ENCODE measurements around the gene HIP1. TPM values are rescaled to one million over a fixed set of nuclear protein-coding genes. Genes with fewer than 3 reads are reported as not detected.
"Not testable (repeated sequence)": the region's sequence is repeated elsewhere in the genome, so short reads cannot be mapped to it uniquely, and the experiment has no call there.

Gene HIP1
- total RNA-seq, 2 donors from 2014 or later, result 2.6 to 6.9 TPM

GRCh38 chr7:75591467-75592255 is 147.1 kb downstream of the HIP1 start:
- peaks cover 5% of the 10 kb centered on the region for H3K36me3 Mint-ChIP-seq (ENCODE audit: low read depth)
- DNase-seq (no peak), ATAC-seq (no peak)
- no peak overlapping the region for H3K27ac Mint-ChIP-seq
- H3K27me3 Mint-ChIP-seq, result peaks cover 8% of the 10 kb centered on the region
- H3K4me3 Mint-ChIP-seq, result no peak overlapping the region
- no peaks in the 10 kb centered on the region for H3K9me3 ChIP-seq (ENCODE audit: control insufficient read depth, low read length, poor library complexity, severe bottlenecking)
- peaks cover 7% of the 10 kb centered on the region for H3K4me1 Mint-ChIP-seq

- Mint-ChIP-seq H3K36me3 (ENCODE audit: low read depth) (peaks cover 5% of the 10 kb centered on the region), H3K27ac (no peak overlapping the region), H3K4me1 (peaks cover 7% of the 10 kb centered on the region), H3K4me3 (no peak overlapping the region), H3K27me3 (peaks cover 8% of the 10 kb centered on the region)
- no peak for ATAC-seq
- no peaks in the 10 kb centered on the region for H3K9me3 ChIP-seq (ENCODE audit: control insufficient read depth, low read length, poor library complexity, severe bottlenecking)
- no peak for DNase-seq
Measured at GRCh38 chr7:75590373-75591005, 148.3 kb downstream of the HIP1 start.

- no peak overlapping the region for H3K27ac Mint-ChIP-seq
- peaks cover 3% of the 10 kb centered on the region for H3K4me1 Mint-ChIP-seq
- ATAC-seq (no peak), DNase-seq (no peak)
- no peaks in the 10 kb centered on the region for H3K9me3 ChIP-seq (ENCODE audit: control insufficient read depth, low read length, poor library complexity, severe bottlenecking)
- H3K27me3 Mint-ChIP-seq, result no peaks in the 10 kb centered on the region
- no peaks in the 10 kb centered on the region for H3K36me3 Mint-ChIP-seq (ENCODE audit: low read depth)
- no peak overlapping the region for H3K4me3 Mint-ChIP-seq
Measured at GRCh38 chr7:75584354-75584753, 154.4 kb downstream of the HIP1 start.

GRCh38 chr7:75583255-75583654 is 155.5 kb downstream of the HIP1 start:
- Mint-ChIP-seq H3K4me3 (no peak overlapping the region), H3K27ac (no peak overlapping the region), H3K27me3 (no peaks in the 10 kb centered on the region), H3K36me3 (ENCODE audit: low read depth) (no peaks in the 10 kb centered on the region), H3K4me1 (peaks cover 3% of the 10 kb centered on the region)
- no peaks in the 10 kb centered on the region for H3K9me3 ChIP-seq (ENCODE audit: control insufficient read depth, low read length, poor library complexity, severe bottlenecking)
- ATAC-seq, result no peak
- DNase-seq, result no peak

- Mint-ChIP-seq H3K4me3 (no peak overlapping the region), H3K27ac (no peak overlapping the region), H3K4me1 (peaks cover 3% of the 10 kb centered on the region), H3K36me3 (ENCODE audit: low read depth) (no peaks in the 10 kb centered on the region), H3K27me3 (no peaks in the 10 kb centered on the region)
- no peak for ATAC-seq
- no peaks in the 10 kb centered on the region for H3K9me3 ChIP-seq (ENCODE audit: control insufficient read depth, low read length, poor library complexity, severe bottlenecking)
- DNase-seq, result no peak
Measured at GRCh38 chr7:75579899-75580298, 158.8 kb downstream of the HIP1 start.

GRCh38 chr7:75578081-75578480 is 160.7 kb downstream of the HIP1 start:
- DNase-seq, result no peak
- H3K27ac Mint-ChIP-seq, result no peak overlapping the region
- ATAC-seq, result no peak
- H3K36me3 Mint-ChIP-seq (ENCODE audit: low read depth), result no peaks in the 10 kb centered on the region
- H3K9me3 ChIP-seq (ENCODE audit: control insufficient read depth, low read length, poor library complexity, severe bottlenecking), result no peaks in the 10 kb centered on the region
- H3K27me3 Mint-ChIP-seq, result no peaks in the 10 kb centered on the region
- H3K4me1 Mint-ChIP-seq, result peaks cover 5% of the 10 kb centered on the region
- H3K4me3 Mint-ChIP-seq, result no peak overlapping the region

GRCh38 chr7:75575488-75576121 is 163.1 kb downstream of the HIP1 start:
- Mint-ChIP-seq H3K27me3 (no peaks in the 10 kb centered on the region), H3K27ac (peak overlapping the region; percentile 37), H3K4me3 (no peak overlapping the region), H3K4me1 (peaks cover 5% of the 10 kb centered on the region), H3K36me3 (ENCODE audit: low read depth) (no peaks in the 10 kb centered on the region)
- ATAC-seq (no peak), DNase-seq (no peak)
- H3K9me3 ChIP-seq (ENCODE audit: control insufficient read depth, low read length, poor library complexity, severe bottlenecking), result no peaks in the 10 kb centered on the region

GRCh38 chr7:75573477-75574019 is 165.2 kb downstream of the HIP1 start:
- H3K9me3 ChIP-seq (ENCODE audit: control insufficient read depth, low read length, poor library complexity, severe bottlenecking), result no peaks in the 10 kb centered on the region
- Mint-ChIP-seq H3K27ac (no peak overlapping the region), H3K4me1 (peaks cover 6% of the 10 kb centered on the region), H3K4me3 (no peak overlapping the region), H3K36me3 (ENCODE audit: low read depth) (no peaks in the 10 kb centered on the region), H3K27me3 (no peaks in the 10 kb centered on the region)
- ATAC-seq (no peak), DNase-seq (no peak)

- peaks cover 6% of the 10 kb centered on the region for H3K4me1 Mint-ChIP-seq
- no peaks in the 10 kb centered on the region for H3K36me3 Mint-ChIP-seq (ENCODE audit: low read depth)
Measured at GRCh38 chr7:75572814-75573213, 165.9 kb downstream of the HIP1 start.

GRCh38 chr7:75572396-75572795 is 166.3 kb downstream of the HIP1 start:
- DNase-seq (no peak), ATAC-seq (no peak)
- H3K9me3 ChIP-seq (ENCODE audit: control insufficient read depth, low read length, poor library complexity, severe bottlenecking), result no peaks in the 10 kb centered on the region
- Mint-ChIP-seq H3K36me3 (ENCODE audit: low read depth) (no peaks in the 10 kb centered on the region), H3K27me3 (no peaks in the 10 kb centered on the region), H3K4me1 (peaks cover 6% of the 10 kb centered on the region), H3K27ac (no peak overlapping the region), H3K4me3 (no peak overlapping the region)

More at GRCh38 chr7:75572814-75573213, 165.9 kb downstream of the HIP1 start:
- Mint-ChIP-seq H3K27ac (no peak overlapping the region), H3K27me3 (no peaks in the 10 kb centered on the region), H3K4me3 (no peak overlapping the region)
- no peaks in the 10 kb centered on the region for H3K9me3 ChIP-seq (ENCODE audit: control insufficient read depth, low read length, poor library complexity, severe bottlenecking)
- DNase-seq (no peak), ATAC-seq (no peak)

- Mint-ChIP-seq H3K27me3 (no peaks in the 10 kb centered on the region), H3K36me3 (ENCODE audit: low read depth) (no peaks in the 10 kb centered on the region), H3K4me1 (peaks cover 6% of the 10 kb centered on the region), H3K27ac (no peak overlapping the region), H3K4me3 (no peak overlapping the region)
- H3K9me3 ChIP-seq (ENCODE audit: control insufficient read depth, low read length, poor library complexity, severe bottlenecking), result no peaks in the 10 kb centered on the region
- no peak for ATAC-seq
- DNase-seq, result no peak
Measured at GRCh38 chr7:75571209-75571608, 167.5 kb downstream of the HIP1 start.

- H3K4me3 Mint-ChIP-seq; H3K36me3 Mint-ChIP-seq (ENCODE audit: low read depth); H3K4me1 Mint-ChIP-seq; H3K27ac Mint-ChIP-seq; DNase-seq; H3K27me3 Mint-ChIP-seq; ATAC-seq; H3K9me3 ChIP-seq (ENCODE audit: control insufficient read depth, low read length, poor library complexity, severe bottlenecking): not testable (repeated sequence)
Measured at GRCh38 chr7:75569629-75570282, 169.0 kb downstream of the HIP1 start.
